Choroid plexus epithelial cell (primary cell): ENCODE data around the gene LDHD.

Source experiments
- DNase-seq: peaks from one replicate; pipeline ENCODE4 v3.0.0-alpha.2; 2010; ENCODE audit warnings: low read depth
- H3K4me3 ChIP-seq: 2 replicates; pipeline ENCODE4 v1.5.1; 2011; ENCODE audit warnings: low read depth, mild to moderate bottlenecking, control low read depth, low read length, moderate library complexity
- TF ChIP-seq, protein P1 (sequence below): conservative IDR thresholded peaks from 2 replicates; pipeline ENCODE4 v1.5.1; 2011; ENCODE audit warnings: low read depth, mild to moderate bottlenecking, control low read depth, inconsistent platforms, low read length, moderate library complexity

LDHD gene

DNA sequence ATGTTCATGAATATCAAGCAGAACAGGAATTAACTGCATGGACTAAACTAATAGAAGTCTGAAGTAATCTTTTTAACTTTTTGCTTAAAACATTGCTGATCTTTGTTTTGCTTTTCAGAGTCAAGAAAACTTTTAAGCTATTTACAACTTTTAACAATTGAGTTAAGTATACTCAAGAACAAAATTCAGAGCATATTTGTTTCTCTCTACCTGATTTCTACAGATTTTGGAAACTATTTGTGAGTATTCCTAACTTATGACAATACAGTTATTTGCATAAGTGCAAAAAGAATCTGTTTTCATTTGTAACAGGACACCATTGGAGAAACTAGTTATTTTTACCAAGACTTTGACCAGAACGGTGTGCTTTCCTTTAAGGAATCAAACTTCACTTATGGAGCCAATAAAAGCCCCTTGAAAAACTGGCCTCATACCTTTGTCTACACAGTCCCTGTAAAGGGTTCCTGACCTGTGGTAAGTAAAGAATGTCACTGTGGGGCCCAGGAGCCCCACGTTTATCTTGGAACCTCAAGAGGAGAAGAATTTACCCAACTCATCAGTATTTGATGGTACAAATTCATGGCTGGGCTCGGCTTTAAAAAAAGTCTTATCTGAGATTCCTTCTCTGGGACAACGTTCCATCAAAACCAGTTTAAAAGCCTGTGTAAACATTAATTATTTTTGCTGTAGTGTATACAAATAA lies 11.3 kb upstream of the LDHD start:
- no peak for DNase-seq
- H3K4me3 ChIP-seq = no peak overlapping the region
- TF ChIP-seq, protein P1, sequence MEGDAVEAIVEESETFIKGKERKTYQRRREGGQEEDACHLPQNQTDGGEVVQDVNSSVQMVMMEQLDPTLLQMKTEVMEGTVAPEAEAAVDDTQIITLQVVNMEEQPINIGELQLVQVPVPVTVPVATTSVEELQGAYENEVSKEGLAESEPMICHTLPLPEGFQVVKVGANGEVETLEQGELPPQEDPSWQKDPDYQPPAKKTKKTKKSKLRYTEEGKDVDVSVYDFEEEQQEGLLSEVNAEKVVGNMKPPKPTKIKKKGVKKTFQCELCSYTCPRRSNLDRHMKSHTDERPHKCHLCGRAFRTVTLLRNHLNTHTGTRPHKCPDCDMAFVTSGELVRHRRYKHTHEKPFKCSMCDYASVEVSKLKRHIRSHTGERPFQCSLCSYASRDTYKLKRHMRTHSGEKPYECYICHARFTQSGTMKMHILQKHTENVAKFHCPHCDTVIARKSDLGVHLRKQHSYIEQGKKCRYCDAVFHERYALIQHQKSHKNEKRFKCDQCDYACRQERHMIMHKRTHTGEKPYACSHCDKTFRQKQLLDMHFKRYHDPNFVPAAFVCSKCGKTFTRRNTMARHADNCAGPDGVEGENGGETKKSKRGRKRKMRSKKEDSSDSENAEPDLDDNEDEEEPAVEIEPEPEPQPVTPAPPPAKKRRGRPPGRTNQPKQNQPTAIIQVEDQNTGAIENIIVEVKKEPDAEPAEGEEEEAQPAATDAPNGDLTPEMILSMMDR = no peak

DNA sequence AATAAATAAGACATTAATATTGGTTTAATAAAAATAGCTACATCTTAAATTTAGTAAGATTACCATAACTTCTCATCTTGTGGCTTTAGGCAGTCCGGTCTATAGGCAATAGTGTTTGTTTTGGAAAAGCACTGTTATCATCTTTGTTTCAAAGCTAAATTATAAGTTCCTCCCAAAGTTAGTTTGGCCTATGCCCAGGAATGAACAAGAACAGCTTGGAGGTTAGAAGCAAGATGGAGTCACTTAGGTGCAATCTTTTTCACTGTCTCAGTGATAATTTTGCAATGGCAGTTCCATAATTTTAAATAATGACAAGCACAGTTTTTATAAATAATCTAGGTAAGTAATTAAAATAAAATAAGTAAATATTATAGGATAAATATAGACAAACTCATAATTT lies 6.0 kb upstream of the LDHD start:
- DNase-seq = no peak
- TF ChIP-seq, protein P1 = no peak
- H3K4me3 ChIP-seq = no peak overlapping the region

- no peak overlapping the region for H3K4me3 ChIP-seq
- TF ChIP-seq, protein P1 = no peak
- no peak for DNase-seq
Measured at GRCh38 chr16:75121949-75122568, 5.5 kb upstream of the LDHD start.

DNA sequence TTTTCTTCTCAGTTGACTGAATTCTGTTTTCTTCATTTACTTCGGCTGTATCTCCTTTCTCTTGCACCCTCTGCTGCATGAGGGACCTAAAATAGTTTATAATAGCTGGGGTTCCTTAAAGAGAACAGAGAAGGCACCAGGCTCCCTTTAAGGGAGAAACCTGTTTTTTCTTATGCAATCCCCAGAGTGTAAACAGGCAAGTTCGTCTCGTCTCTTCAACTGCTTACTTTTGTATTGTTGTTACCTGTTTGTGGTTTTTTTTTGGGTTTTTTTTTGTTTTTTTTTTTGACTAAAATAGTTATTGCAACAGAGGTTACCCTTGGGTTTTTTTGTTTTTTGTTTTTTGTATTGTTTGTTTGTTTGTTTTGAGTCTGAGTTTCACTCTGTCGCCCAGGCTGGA lies 3.7 kb upstream of the LDHD start:
- H3K4me3 ChIP-seq = no peak overlapping the region
- TF ChIP-seq, protein P1 = no peak
- no peak for DNase-seq

- TF ChIP-seq, protein P1 = no peak
- DNase-seq = no peak
- no peak overlapping the region for H3K4me3 ChIP-seq
Measured at GRCh38 chr16:75118943-75119539, 2.5 kb upstream of the LDHD start.

DNA sequence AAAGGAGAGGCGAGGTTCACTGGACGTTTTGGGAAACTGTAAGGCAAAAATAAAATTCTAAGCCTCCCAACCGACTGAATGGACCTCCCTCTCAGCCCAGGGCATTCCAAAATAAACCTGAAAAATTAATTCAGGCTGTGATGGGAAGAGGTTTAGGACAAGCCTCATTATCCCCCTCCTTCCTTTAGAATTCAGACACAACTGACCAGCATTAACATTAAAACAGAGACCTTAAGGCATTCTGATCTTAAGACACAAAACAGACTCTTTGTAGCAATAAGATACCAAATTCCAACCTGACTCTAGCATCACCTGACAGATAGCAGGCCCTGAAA lies 298 bp upstream of the LDHD start:
- no peak overlapping the region for H3K4me3 ChIP-seq
- TF ChIP-seq, protein P1 = no peak
- no peak for DNase-seq
